MCF 10A (cell line): Measurements from ENCODE around the gene CTNNA1. TPM values are rescaled to one million over a fixed set of nuclear protein-coding genes. Genes with fewer than 3 reads are reported as not detected.

Experiments
- BruUV-seq: library from RNA; stranded (reverse); fragments of 400-500 nt; replicated peaks from 2 replicates; lab custom pipeline; 2021; lab: Mats Ljungman, UMichigan
- CTCF ChIA-PET: fragments of 300-600 bp; sonication (Branson Sonifier 250); formaldehyde crosslinking; extraction: SDS; loops from one replicate; lab custom pipeline; 2021; ENCODE audit warnings: antibody characterized with exemption, inconsistent platforms; lab: Yijun Ruan, JAX
- POLR2A ChIA-PET: fragments of 300-600, 350-650 bp; sonication (Branson Sonifier 250); formaldehyde crosslinking; extraction: SDS; loops from one replicate; lab custom pipeline; 2020; ENCODE audit warnings: antibody characterized with exemption, inconsistent platforms; lab: Yijun Ruan, JAX
- DNase-seq: peaks from one replicate; pipeline ENCODE4 v3.0.0-alpha.2; 2018; ENCODE audit not compliant: unreplicated experiment
- H3K27ac Mint-ChIP-seq: one replicate; pipeline ENCODE4 v1.8.0; 2022; ENCODE audit warnings: mild to moderate bottlenecking, low read depth, mixed read lengths; ENCODE audit not compliant: unreplicated experiment
- H3K27me3 Mint-ChIP-seq: one replicate; pipeline ENCODE4 v1.8.0; 2022; ENCODE audit warnings: mixed read lengths; ENCODE audit not compliant: insufficient read depth, unreplicated experiment
- H3K36me3 Mint-ChIP-seq: one replicate; pipeline ENCODE4 v1.8.0; 2022; ENCODE audit warnings: mild to moderate bottlenecking, moderate library complexity, mixed read lengths; ENCODE audit not compliant: insufficient read depth, unreplicated experiment
- H3K4me1 Mint-ChIP-seq: one replicate; pipeline ENCODE4 v1.8.0; 2022; ENCODE audit warnings: mixed read lengths; ENCODE audit not compliant: insufficient read depth, unreplicated experiment
- H3K4me3 Mint-ChIP-seq: one replicate; pipeline ENCODE4 v1.8.0; 2022; ENCODE audit warnings: mild to moderate bottlenecking, moderate library complexity, mixed read lengths; ENCODE audit not compliant: unreplicated experiment
- H3K9me3 Mint-ChIP-seq: one replicate; pipeline ENCODE4 v1.8.0; 2022; ENCODE audit warnings: mixed read lengths; ENCODE audit not compliant: unreplicated experiment
- CTCF ChIP-seq: fragments of 200-600 bp; IDR thresholded peaks from one replicate; pipeline ENCODE4 v1.8.0; 2022; ENCODE audit warnings: antibody characterized with exemption, mild to moderate bottlenecking; ENCODE audit not compliant: unreplicated experiment
- intact Hi-C: fragments of 100-400 bp; cut with micrococcal nuclease; formaldehyde crosslinking; loops from 2 replicates; pipeline ENCODE4 v1.14.1; 2022
- total RNA-seq: library from RNA; stranded (reverse); gene quantifications from 2 replicates; pipeline ENCODE4 v1.2.3, GENCODE V29; 2022

Gene CTNNA1
- total RNA-seq, 1 experiment from 2014 or later: 519 TPM

GRCh38 chr5:138962614-138963370 lies 209.6 kb downstream of the CTNNA1 start:
- POLR2A ChIA-PET: interaction anchor here (0.7 kb wide), 1 partner anchor 49 kb away, joined by 3 read pairs; no protein-coding TSS in a partner anchor
- no peak for DNase-seq
- Mint-ChIP-seq H3K9me3 (no peaks in the 10 kb centered on the region), H3K4me1 (peaks cover 9% of the 10 kb centered on the region), H3K27ac (no peak overlapping the region), H3K4me3 (no peak overlapping the region), H3K36me3 (peaks cover 15% of the 10 kb centered on the region), H3K27me3 (no peaks in the 10 kb centered on the region)
- CTCF ChIA-PET: interaction anchor here (0.6 to 1.0 kb wide), 4 partner anchors 10 to 950 kb away, joined by 3 read pairs; no protein-coding TSS in a partner anchor
- TF ChIP-seq CTCF: no peak
- intact Hi-C loops: no loop called here
- BruUV-seq: no TSS peak

GRCh38 chr5:138963763-138964371 lies 210.6 kb downstream of the CTNNA1 start:
- H3K36me3 Mint-ChIP-seq: peaks cover 15% of the 10 kb centered on the region
- ChIA-PET CTCF (interaction anchor here (0.6 to 0.9 kb wide), 3 partner anchors 39 to 409 kb away, joined by 3 to 4 read pairs (median 3); no protein-coding TSS in a partner anchor), POLR2A (interaction anchor here (0.7 to 1.9 kb wide), 2 partner anchors 235 to 342 kb away, joined by 4 to 5 read pairs; partner anchors contain the start of gene SIL1)
- peak; percentile 28 for DNase-seq
- H3K4me1 Mint-ChIP-seq: peaks cover 16% of the 10 kb centered on the region
- no TSS peak for BruUV-seq
- no peak overlapping the region for H3K4me3 Mint-ChIP-seq
- no peaks in the 10 kb centered on the region for H3K27me3 Mint-ChIP-seq
- intact Hi-C loops: no loop called here
- H3K27ac Mint-ChIP-seq: no peak overlapping the region
- H3K9me3 Mint-ChIP-seq: no peaks in the 10 kb centered on the region
- TF ChIP-seq CTCF: no peak

GRCh38 chr5:138964647-138965201 lies 211.5 kb downstream of the CTNNA1 start:
- no peak for DNase-seq
- intact Hi-C loops: no loop called here
- BruUV-seq: no TSS peak
- TF ChIP-seq CTCF: no peak
- Mint-ChIP-seq H3K36me3 (peaks cover 15% of the 10 kb centered on the region), H3K4me1 (peaks cover 16% of the 10 kb centered on the region), H3K27ac (no peak overlapping the region), H3K4me3 (no peak overlapping the region), H3K27me3 (no peaks in the 10 kb centered on the region), H3K9me3 (no peaks in the 10 kb centered on the region)
- CTCF ChIA-PET: interaction anchor here (0.9 kb wide), 1 partner anchor 297 kb away, joined by 4 read pairs; no protein-coding TSS in a partner anchor
- POLR2A ChIA-PET: interaction anchor here (0.7 to 1.9 kb wide), 2 partner anchors 234 to 343 kb away, joined by 4 to 5 read pairs; partner anchors contain the start of gene SIL1

- peaks cover 15% of the 10 kb centered on the region for H3K36me3 Mint-ChIP-seq
- H3K4me1 Mint-ChIP-seq: peaks cover 16% of the 10 kb centered on the region
- BruUV-seq: no TSS peak
- ChIA-PET CTCF (interaction anchor here (0.6 kb wide), 1 partner anchor 8 kb away, joined by 3 read pairs; no protein-coding TSS in a partner anchor), POLR2A (no interaction called here)
- H3K4me3 Mint-ChIP-seq: no peak overlapping the region
- intact Hi-C loops: no loop called here
- H3K27me3 Mint-ChIP-seq: no peaks in the 10 kb centered on the region
- DNase-seq: no peak
- H3K27ac Mint-ChIP-seq: no peak overlapping the region
- no peaks in the 10 kb centered on the region for H3K9me3 Mint-ChIP-seq
- no peak for TF ChIP-seq CTCF
These were observed 212.4 kb downstream of the CTNNA1 start for GRCh38 chr5:138965626-138966025.
